Stimulated activated CD4-positive, alpha-beta T cell treated with anti-CD3 and anti-CD28 coated beads, Interleukin-4, amount 100 ng/mL, for 1 hour (primary cell): Measurements from ENCODE around the gene ANO4.

Source experiments
- DNase-seq: peaks from one replicate; pipeline ENCODE4 v3.0.0-alpha.2; 2020

Gene ANO4

GRCh38 chr12:100794441-100795173, at the start of gene ANO4:
ANO4 (plus strand) TSS chr12:100794776; CDS start chr12:100901786, 107,010 bp downstream.
- no peak for DNase-seq

- no peak for DNase-seq
These were observed 49.1 kb upstream of the ANO4 start for GRCh38 chr12:100745378-100746071.

- no peak for DNase-seq
These were observed 41.7 kb upstream of the ANO4 start for GRCh38 chr12:100752841-100753240.

GRCh38 chr12:100753837-100754236, 40.7 kb upstream of the ANO4 start:
- no peak for DNase-seq

- DNase-seq = no peak
These were observed 39.4 kb upstream of the ANO4 start for GRCh38 chr12:100755186-100755585.

- DNase-seq = no peak
These were observed 36.5 kb upstream of the ANO4 start for GRCh38 chr12:100758083-100758482.

GRCh38 chr12:100767371-100767770, 27.2 kb upstream of the ANO4 start:
- no peak for DNase-seq

GRCh38 chr12:100767950-100768349, 26.6 kb upstream of the ANO4 start:
- no peak for DNase-seq

- no peak for DNase-seq
These were observed 15.5 kb upstream of the ANO4 start for GRCh38 chr12:100778967-100779590.

GRCh38 chr12:100789146-100789545, 5.4 kb upstream of the ANO4 start:
- no peak for DNase-seq

- no peak for DNase-seq
These were observed 4.6 kb upstream of the ANO4 start for GRCh38 chr12:100789975-100790374.

- no peak for DNase-seq
These were observed 4.0 kb upstream of the ANO4 start for GRCh38 chr12:100790552-100790951.

GRCh38 chr12:100793182-100793581, 1.4 kb upstream of the ANO4 start:
- no peak for DNase-seq

- no peak for DNase-seq
These were observed 711 bp downstream of the ANO4 start for GRCh38 chr12:100795174-100795799.

GRCh38 chr12:100795800-100796179, 1.2 kb downstream of the ANO4 start:
- no peak for DNase-seq

- DNase-seq = no peak
These were observed 2.0 kb downstream of the ANO4 start for GRCh38 chr12:100796621-100797020.

- DNase-seq = no peak
These were observed 2.7 kb downstream of the ANO4 start for GRCh38 chr12:100797246-100797645.

GRCh38 chr12:100797786-100798185, 3.2 kb downstream of the ANO4 start:
- no peak for DNase-seq

- DNase-seq = no peak
These were observed 3.9 kb downstream of the ANO4 start for GRCh38 chr12:100798286-100799160.

- no peak for DNase-seq
These were observed 5.2 kb downstream of the ANO4 start for GRCh38 chr12:100799770-100800169.

GRCh38 chr12:100800723-100801122, 6.1 kb downstream of the ANO4 start:
- DNase-seq = no peak

- DNase-seq = no peak
These were observed 6.7 kb downstream of the ANO4 start for GRCh38 chr12:100801320-100801719.

GRCh38 chr12:100808777-100809176, 14.2 kb downstream of the ANO4 start:
- DNase-seq = no peak
